Measurements from ENCODE around the gene BHLHE40.

BHLHE40 gene

DNA sequence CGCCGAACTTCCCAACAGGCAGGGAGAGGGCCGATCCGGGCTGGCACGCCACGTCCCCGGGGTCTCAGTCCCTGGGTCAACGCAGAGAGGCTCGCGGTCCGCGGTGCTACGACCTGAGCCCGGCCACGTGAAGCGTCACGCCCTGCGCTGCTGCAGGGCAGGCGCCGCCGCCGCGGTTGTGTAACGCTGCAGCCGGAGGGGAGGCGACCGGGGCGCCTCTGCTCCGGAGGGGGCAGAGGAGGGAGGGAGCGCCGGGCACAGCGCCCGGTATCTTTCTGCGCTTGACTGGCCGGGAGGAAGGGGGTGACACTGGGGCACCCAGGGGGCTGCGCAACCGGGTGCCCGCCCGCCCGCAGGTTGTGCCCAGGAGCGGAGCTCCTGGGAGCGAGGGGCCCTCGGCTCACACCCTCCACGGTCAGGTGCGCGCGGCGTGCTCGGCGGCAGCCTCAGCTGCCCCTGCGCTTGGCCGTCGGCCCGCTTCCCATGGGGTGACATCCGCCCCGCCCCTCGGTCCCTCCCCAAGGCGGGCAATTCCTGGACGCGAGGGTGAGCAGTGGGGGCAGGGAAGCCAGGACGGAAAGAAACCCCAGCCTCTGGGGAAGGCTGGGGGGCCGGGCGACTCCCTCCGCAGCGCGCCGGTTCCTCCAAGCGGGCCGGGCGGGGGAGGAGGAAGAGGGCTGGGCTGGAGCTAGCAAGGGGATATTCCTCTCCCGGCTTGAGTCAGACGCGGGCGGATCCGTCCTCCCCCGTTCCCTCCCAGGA, 852 bp upstream of the BHLHE40 start:
- H3K27me3 ChIP-seq (ENCODE audit: low read length) = no peaks in the 10 kb centered on the region

DNA sequence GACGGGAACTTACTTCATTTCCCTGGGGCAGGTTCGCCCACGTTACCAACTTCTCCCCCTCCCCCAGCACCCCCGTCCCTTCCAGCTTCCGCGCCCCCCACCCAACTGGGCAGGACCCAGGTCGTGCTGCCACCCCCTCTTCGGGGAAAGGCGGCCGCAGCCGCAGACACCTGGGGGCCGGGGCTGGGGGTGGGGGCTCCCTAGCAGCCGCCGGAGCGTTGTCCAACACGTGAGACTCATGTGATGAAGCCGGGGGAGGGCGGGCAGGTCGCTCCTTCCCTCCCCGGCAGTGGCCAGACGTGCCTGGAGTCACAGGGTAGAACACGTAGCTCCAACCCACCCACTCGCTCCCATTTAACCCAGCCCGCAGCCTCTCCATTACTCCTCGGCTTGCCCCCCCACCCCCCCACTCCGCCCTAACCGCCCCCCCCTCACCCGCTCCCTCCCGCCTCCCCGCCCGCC, 240 bp upstream of the BHLHE40 start:
- Histone ChIP-seq H3K9ac (ENCODE audit: low read length) (peak overlapping the region; percentile 71), H3K79me2 (ENCODE audit: insufficient read depth, low read length) (no peaks in the 10 kb centered on the region; the same call in 1 of the 2 replicates), H2AFZ (ENCODE audit: low read depth, low read length, severe bottlenecking) (peak overlapping the region; percentile 77), H3K36me3 (ENCODE audit: low read length) (peaks cover 18% of the 10 kb centered on the region), H3K9me3 (ENCODE audit: insufficient read depth, low read length) (no peaks in the 10 kb centered on the region), H3F3A (ENCODE audit: insufficient read depth) (peaks cover 13% of the 10 kb centered on the region; the same call in 1 of the 2 replicates), H3K27me3 (ENCODE audit: low read length) (no peaks in the 10 kb centered on the region), H3K27ac (ENCODE audit: low read depth, low read length) (peak overlapping the region; percentile 91), H3K9me2 (replicated peaks; ENCODE audit: insufficient read depth, low read length) (no peaks in the 10 kb centered on the region), H3K4me2 (ENCODE audit: low read depth, low read length, poor library complexity, severe bottlenecking) (peak overlapping the region; percentile 71), H3K4me3 (ENCODE audit: insufficient read depth, low read length, poor library complexity, severe bottlenecking) (peak overlapping the region; percentile 56), H4K20me1 (ENCODE audit: low read depth, low read length) (0 out of 2 replicates have a peak, but pooled peaks cover 6% of the 10 kb centered on the region)
- TF ChIP-seq EZH2phosphoT487 (conservative IDR thresholded peaks at IDR 0.05; ENCODE audit: low read length) (no peak), CTCF (IDR thresholded peaks at IDR 0.05; ENCODE audit: insufficient read depth, low read length, poor library complexity, severe bottlenecking) (no peak)

More for the DNA sequence above, 852 bp upstream of the BHLHE40 start:
- Histone ChIP-seq H3K36me3 (ENCODE audit: low read length) (peaks cover 18% of the 10 kb centered on the region), H4K20me1 (ENCODE audit: low read depth, low read length) (0 out of 2 replicates have a peak, but pooled peaks cover 6% of the 10 kb centered on the region), H3K4me3 (ENCODE audit: insufficient read depth, low read length, poor library complexity, severe bottlenecking) (peak overlapping the region; percentile 56), H2AFZ (ENCODE audit: low read depth, low read length, severe bottlenecking) (peak overlapping the region; percentile 77), H3K9ac (ENCODE audit: low read length) (peak overlapping the region; percentile 63), H3K9me3 (ENCODE audit: insufficient read depth, low read length) (no peaks in the 10 kb centered on the region), H3K9me2 (replicated peaks; ENCODE audit: insufficient read depth, low read length) (no peaks in the 10 kb centered on the region), H3F3A (ENCODE audit: insufficient read depth) (peaks cover 11% of the 10 kb centered on the region; the same call in 1 of the 2 replicates), H3K79me2 (ENCODE audit: insufficient read depth, low read length) (no peaks in the 10 kb centered on the region; the same call in 1 of the 2 replicates), H3K27ac (ENCODE audit: low read depth, low read length) (peak overlapping the region; percentile 91), H3K4me2 (ENCODE audit: low read depth, low read length, poor library complexity, severe bottlenecking) (peak overlapping the region; percentile 64)
- TF ChIP-seq CTCF (IDR thresholded peaks at IDR 0.05; ENCODE audit: insufficient read depth, low read length, poor library complexity, severe bottlenecking) (no peak), EZH2phosphoT487 (conservative IDR thresholded peaks at IDR 0.05; ENCODE audit: low read length) (no peak)

GRCh38 chr3:4980229-4981203, 1.3 kb downstream of the BHLHE40 start:
- no peaks in the 10 kb centered on the region; the same call in 1 of the 2 replicates for H3K79me2 ChIP-seq (ENCODE audit: insufficient read depth, low read length)
- H3K9ac ChIP-seq (ENCODE audit: low read length) = peak overlapping the region; percentile 71
- H3K27ac ChIP-seq (ENCODE audit: low read depth, low read length) = peak overlapping the region; percentile 77
- no peaks in the 10 kb centered on the region for H3K9me2 ChIP-seq (replicated peaks; ENCODE audit: insufficient read depth, low read length)
- H3K36me3 ChIP-seq (ENCODE audit: low read length) = peaks cover 18% of the 10 kb centered on the region
- H3K4me3 ChIP-seq (ENCODE audit: insufficient read depth, low read length, poor library complexity, severe bottlenecking) = peak overlapping the region; percentile 79
- H3K4me2 ChIP-seq (ENCODE audit: low read depth, low read length, poor library complexity, severe bottlenecking) = peak overlapping the region; percentile 71
- peak overlapping the region; percentile 83 for H2AFZ ChIP-seq (ENCODE audit: low read depth, low read length, severe bottlenecking)
- TF ChIP-seq EZH2phosphoT487 (conservative IDR thresholded peaks at IDR 0.05; ENCODE audit: low read length) = no peak
- peak; percentile 83 for TF ChIP-seq CTCF (IDR thresholded peaks at IDR 0.05; ENCODE audit: insufficient read depth, low read length, poor library complexity, severe bottlenecking)
- H4K20me1 ChIP-seq (ENCODE audit: low read depth, low read length) = 0 out of 2 replicates have a peak, but pooled peaks cover 6% of the 10 kb centered on the region
- H3K9me3 ChIP-seq (ENCODE audit: insufficient read depth, low read length) = no peaks in the 10 kb centered on the region
- peaks cover 25% of the 10 kb centered on the region; the same call in 1 of the 2 replicates for H3F3A ChIP-seq (ENCODE audit: insufficient read depth)
- no peaks in the 10 kb centered on the region for H3K27me3 ChIP-seq (ENCODE audit: low read length)
